GM18867 (cell line): ENCODE results near the gene NME5.
A peak's percentile ranks its signal among the peaks of the same experiment; 100 is the strongest.

Experiments
- ATAC-seq: cut with Tn5 transposase; IDR thresholded peaks from one replicate; pipeline ENCODE4 v1.9.1; 2021; ENCODE audit warnings: mild to moderate bottlenecking, moderate library complexity; ENCODE audit not compliant: unreplicated experiment

NME5 gene

DNA sequence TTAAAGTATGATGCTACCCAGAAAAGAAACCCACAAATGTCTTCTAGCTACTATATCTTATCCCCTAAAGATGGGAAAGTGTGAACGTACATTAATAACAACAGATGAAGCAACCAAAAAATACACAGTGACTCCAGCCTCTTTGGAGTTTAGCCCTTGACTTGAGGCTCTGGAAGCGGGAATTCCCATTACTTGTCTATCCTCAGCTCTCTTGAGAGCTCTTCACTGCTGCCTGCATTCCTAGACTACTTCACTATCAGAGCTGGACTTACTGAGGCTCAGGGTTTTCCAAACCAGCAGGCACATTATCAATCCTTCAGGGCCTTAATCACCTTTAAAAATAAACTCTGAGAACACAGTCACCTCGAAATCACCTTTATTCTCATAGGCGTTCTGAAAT lies 1.0 kb upstream of the NME5 start:
- no peak for ATAC-seq

DNA sequence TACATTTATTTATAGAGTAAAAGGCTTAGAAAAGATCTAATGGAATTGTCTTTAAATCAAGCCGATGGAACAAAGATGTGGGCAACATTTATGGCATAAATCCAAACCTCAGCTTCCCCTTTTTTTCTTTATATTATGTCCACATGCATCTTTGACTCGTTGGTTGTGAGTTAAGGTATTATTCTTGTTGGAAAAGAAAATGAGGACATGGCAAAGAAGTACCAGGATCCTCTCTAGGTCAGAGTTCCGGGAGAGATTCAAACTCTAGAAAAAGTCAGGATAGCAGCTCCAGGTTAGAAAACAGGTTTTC lies 508 bp upstream of the NME5 start:
- no peak for ATAC-seq

DNA sequence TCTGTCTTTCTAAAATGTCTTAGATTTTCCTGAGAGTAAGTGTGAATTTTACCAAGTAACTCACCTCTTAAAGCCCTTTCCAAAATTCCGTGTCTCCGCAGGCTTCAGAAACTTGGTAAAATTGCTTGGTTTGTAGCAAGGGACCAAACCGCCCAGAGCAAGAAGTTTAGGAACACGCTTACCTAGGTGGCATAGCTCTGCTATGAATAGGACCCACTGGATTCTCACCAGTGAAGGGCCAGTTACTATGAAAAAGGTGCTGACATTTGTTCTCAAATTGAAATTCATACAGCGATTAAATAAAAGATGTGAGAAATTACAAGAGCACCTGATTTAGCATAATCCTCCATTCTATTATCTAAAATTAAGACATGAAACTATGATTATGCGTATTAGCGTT lies 6.7 kb downstream of the NME5 start:
- no peak for ATAC-seq

DNA sequence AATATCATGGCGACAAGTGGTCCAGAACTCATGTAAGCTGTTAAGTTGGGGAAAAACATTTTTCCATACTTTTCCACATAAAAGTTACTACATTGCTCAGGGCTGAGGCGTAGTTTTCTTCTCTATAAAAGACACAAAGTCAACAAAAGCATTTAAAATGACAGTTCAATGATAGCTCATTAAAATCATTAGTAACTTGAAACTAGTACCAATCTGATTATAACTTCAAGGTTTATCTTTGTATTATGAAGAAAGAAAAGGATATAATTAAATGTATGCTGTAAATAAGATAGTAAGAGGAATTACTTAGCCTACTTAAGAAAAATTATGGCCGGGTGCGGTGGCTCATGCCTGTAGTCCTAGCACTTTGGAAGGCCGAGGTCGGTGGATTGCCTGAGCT lies 9.9 kb downstream of the NME5 start:
- no peak for ATAC-seq

DNA sequence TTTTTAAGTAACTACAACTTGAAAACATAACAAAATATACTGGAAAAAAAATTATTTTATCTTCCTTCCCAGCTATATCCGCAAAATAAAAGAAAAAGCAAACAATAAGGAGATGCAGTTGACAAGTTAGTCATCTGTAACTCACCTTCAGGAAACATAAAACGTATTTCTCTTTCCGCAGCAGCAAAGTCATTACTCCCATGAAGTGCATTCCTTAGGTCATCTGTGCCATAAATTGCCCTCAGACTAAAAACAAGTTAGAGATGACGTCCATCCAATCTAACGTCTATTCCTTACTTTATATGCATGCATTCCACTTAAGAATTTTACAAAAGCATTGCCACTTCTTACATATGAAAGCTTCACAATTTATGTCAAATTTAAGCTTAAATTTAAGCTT lies 10.9 kb downstream of the NME5 start:
- ATAC-seq: no peak

DNA sequence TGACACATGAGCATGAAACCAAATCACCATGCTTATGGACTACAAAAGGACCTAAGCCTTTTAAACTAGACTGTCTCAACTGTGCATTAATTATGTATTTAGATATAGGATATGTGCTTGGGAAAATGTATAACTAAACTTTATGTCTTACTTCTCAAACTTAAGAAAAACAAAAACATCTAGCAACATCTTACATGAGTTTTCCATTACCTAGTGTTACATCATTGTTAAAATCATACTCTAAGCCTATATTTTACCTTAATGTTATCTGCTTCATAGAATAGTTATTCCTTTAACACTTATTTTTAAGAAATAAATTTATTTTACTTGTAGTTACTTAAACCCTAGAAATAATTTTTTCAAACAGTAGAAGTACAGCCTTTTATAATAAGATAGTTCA lies 24.0 kb downstream of the NME5 start:
- no peak for ATAC-seq

DNA sequence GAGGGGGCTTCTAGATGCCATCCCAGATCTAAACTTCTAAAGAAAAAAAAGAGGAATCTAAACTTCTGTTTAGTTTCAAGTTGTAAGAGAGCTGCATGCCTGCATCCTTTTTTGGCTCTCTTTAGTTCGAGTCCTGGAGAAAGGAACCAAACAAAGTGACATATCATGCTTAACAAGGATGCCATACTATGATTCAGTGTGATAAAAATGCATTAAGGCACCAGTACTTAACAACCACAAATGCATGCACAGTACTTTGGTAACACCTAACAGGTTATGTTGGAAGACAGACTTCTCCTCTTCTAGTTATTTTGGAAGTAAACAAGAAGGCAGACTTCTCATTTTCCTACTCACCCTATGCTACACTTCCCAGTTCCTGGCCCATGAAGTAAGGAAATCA lies 27.3 kb downstream of the NME5 start:
- no peak for ATAC-seq

DNA sequence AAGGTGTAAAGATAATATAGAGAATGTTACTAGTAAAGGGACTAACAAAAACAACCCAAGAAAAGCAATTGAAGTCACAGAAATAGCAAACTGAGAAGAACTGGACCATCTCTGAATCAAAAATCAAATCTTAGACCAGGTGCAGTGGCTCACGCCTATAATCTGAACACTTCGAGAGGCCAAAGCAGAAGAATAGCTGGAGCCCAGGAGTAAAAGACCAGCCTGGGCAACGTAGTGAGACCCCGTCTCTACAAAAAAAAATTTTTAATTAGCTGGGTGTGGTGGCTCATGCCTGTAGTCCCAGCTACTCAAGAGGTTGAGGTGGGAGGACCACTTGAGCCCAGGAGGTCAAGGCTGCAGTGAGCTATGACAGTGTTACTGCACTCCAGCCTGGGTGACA lies 28.0 kb downstream of the NME5 start:
- no peak for ATAC-seq

DNA sequence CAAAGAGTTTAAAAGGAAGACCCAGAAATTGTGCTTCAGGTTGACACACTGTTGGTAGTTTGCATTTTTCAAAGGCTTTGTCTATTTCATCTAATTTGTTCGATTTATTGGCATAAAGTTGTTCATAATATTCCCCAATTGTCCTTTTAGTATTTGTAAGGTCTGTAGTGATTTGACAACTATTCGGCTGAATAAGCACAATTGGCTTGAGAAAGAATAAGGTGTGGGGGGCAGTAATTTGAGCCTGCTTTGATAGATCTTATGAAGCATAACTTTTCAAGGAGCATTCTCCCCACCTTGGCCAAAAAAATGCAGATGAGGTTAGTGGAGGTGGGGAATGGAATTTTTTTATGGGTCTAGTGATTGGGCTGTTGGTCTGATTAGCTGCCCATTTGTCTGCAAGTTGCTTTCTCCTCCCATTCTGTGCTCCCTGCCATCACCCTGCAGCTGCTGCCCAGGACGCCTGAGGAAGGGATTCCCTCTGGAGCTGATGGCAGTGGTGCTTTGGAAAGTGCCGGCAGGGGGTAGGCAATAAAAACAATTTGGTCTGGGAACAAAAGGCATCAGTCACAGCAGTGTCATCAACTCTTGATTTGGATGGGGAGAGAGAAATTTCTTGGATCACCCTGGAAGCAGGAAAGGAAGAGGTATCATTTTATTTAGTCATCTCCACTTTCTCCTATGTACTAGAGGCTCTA lies 28.8 kb downstream of the NME5 start:
- ATAC-seq: no peak

DNA sequence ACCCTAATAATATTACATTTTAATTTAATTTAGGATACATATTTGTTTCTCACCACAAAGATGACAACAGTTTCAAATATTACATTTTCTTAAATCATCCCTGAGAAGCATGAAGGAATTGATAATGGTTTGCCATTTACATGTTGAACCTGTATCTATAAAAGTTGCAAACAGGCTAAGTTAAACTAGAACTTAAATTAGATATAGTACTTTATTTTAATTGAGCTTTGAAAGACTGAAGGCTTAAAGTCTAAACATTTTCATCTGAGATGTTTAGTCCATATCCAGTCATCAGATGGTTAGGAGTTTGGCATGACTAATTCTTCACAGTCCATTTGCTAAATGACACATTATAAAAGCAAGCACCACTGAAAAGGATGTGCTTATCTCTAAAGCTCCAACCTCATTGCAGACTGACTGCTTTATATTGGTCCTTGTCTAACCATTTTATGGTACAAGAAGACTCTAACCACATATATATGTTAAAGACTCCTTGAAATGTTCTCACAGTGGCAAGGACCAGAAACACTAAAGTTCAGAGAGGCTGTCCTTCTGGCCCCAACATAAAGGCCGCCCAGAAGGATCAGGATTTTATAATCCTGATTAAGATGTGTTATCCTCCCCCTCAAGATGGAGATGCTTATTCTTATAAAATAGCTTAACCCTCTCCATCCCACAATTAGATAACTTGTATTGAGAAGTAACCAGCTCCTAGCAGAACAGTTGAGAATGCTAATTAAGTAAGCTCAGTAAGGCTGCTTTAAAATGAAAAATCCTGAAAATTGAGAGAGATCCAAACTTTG lies 29.6 kb downstream of the NME5 start:
- ATAC-seq: no peak

DNA sequence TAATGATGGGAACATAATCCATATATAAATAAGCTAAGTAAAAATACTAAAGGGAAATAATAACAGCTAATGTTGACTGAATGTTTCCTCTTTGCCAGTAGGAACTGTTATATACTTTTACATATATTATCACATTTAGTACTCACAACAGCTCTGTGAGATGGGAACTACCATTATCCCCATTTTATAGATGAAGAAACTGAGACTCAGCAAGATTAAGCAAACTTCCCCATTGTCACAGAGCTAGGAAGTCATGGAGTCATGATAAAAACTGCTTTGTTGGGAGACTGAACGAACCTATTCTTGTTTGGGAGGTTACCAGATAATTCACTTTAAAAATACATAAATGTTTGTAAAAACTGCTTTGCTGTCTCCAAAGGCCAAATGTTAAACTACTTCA lies 32.0 kb downstream of the NME5 start:
- no peak for ATAC-seq

DNA sequence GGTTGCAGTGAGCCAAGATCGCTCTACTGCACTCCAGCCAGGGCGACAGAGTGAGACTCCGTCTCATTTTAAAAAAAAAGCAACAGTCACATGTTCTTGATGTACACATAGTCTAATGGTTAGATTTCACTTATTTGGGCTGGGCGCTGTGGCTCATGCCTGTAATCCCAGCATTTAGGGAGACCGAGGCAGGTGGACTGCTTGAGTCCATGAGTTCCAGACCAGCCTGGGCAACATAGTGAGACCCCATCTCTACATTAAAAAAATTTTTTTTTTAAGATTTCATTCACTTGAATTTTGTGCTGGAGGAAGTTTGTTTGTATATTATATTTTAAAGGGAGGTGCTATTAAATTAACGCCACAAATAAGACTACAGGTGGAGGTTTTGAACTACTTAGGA lies 33.5 kb downstream of the NME5 start:
- no peak for ATAC-seq

DNA sequence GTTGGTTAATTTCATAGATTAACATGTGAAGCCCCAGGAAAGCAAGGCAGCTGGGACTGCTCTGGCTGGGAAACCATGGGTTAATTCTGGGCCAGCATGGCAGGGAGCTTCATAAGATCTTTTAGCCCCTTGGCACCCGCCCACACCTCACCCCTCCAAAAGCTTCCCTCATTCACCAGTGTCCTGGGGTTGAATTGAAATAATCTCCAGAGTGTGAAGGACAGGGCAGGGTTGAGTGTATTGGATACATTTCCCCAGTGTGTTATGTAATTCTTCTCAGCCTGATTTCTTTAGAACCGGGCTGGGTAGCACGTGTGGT lies 36.0 kb downstream of the NME5 start:
- no peak for ATAC-seq

DNA sequence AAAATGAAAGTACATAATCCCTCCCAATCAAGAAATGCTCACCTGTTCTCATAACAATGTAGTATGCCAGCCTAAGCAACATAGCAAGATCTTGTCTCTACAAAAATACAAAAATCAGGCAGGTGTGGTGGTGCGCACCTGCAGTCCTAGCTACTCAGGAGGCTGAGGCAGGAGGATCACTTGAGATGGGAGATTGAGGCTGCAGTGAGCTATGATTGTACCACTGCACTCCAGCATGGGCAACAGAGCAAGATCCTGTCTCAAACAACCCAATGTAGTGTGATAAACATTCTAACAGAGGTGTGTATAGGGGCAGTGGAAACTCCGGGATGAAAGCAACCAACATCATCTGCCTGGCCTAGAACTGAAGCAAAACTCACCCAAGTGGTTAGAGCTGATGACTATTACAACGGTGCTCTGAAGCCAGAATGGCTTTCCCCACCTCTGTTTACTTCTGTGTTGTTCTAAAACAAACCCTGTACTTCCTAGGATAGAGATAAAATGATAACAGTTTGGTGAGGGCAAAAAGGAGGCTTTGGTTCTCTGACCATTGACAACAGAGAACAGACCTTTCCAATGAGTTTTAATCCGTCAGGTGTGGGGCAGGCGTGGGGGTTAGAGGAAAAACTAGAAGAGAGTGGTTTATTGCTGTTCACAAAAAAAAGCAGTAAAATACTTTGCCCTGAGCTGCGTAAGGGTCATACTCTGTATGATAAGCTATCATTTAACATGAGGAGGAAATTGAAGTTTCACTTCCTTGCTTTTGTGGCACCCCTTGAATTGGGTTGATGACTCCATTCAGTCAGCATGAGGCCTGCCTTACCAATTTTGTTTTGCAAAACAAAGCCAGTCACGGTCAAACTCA lies 36.5 kb downstream of the NME5 start:
- ATAC-seq: peak; percentile 47

DNA sequence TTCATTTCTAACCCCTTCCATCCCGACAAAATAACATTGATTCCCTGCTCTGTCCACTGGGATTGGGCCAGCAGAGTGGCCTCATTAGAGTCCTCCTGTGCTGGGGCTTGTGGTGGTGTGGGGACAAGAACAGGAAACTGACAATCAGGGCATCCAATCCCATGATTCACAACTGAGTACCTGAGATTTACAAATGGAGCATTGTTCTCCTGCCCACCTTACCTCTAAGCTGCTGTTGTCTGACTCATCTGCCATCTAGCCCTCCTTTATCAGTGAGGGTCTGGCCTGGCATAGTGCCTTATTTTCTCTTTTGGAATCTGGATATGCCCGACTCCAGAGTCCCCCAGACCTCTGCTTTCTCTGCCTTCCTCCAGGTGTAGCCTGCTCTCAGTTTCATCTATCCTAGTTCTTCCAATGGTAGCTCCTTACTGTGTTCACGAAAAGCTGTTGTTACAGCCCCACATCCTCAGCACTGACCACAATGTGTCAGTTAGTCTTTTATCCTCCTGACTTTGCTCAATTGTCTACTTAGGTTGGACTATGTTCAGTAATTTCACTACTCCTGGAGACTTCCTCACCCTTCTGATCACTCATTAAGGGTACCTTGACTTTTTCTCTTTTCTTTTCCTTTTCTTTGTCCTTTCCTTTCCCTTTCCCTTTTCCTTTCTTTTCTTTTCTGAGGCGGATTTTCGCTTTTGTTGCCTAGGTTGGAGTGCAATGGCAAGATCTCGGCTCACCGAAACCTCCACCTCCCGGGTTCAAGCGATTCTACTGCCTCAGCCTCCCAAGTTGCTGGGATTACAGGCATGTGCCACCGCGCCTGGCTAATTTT lies 42.0 kb downstream of the NME5 start:
- ATAC-seq: no peak

DNA sequence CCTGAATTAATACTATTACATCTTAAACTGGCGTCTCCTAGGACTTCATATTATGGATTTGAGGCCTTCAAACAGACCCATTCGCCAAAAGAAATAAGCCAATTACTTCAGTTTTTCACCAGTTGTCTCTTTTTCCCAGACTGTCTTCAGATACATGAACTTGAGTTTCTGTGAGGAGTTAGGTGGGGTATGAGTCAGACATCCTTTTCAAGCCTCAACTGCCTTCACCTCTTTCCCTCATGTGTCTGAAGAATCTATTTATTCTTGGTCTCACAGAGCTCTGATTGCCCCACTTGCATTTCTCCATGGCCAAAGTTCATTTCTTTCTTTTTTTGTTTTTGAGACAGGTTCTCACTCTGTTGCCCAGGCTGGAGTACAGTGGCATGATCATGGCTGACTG lies 42.9 kb downstream of the NME5 start:
- ATAC-seq: no peak

DNA sequence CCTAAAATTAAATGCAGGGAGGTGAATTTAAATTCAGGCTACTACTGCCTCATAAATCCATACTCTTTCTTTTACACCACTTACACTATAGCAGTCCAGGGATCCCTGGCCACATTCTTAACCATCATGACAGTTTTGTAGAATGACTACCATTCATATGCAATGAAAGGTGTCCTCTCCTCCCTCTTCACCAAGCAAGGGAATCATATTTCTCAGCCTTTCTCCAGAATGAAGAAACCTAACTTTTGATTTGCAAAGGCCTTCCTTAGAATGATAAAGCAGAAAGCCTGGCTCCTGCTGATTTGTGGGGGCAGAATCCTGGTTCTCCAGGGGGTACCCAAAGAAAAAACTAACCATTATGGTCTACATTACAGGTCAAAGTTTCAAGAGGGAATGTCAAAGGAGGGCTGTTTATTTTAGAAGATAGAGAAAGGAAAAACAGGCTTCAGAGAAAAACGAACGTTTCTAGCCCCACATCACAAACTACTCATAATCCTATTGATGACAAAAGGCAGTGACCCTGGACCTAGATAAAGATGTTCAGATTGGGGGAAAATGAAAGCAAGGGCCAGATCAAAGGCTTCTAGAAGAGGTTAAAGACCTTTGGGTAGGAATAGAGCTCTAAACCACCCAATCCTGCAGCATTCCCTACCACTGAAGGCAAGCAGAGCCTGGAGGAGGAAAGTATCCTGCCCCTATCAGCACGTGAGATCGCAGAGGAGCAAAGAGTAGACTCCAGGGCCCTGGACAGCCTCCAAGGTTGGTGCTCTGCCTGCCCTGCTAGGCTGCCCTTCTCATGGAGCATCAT lies 43.9 kb downstream of the NME5 start:
- no peak for ATAC-seq

DNA sequence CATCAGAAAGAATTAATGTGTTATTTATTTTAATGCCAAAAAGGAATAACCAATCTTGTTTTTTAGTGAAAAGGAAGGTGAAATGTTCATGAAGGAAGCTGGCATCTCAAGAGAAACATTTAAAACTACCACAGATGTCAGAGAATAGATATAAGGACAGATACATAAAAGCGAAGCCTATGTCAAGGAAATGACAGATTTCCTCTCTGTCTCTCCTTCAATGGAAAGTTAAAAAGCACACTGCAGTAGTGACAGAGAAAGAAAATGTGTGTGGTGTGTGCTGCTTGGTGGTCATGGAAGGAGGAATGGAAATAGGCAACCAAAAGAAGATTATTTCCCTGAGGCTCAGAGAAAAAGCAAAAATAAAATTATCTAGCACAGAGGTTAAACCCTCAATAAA lies 46.2 kb downstream of the NME5 start:
- ATAC-seq: no peak

DNA sequence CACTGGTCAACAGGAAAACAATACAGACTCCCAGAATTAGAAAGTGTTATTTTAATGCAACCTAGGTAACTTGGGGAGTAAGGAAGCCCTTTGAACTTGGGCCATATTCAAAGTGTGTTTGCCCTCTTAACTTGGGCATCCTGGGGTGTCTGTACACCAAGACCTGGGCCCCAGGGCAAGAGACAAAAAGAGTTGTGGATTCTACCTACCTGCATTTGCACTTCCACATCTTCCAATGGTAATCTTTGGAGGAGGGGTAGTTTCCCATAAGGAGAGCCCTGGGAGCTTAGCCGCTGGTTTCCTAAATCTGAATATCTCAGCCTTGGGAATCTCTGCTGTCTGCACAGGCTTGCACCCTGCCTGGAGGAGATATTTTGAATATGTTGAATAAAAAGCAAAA lies 46.9 kb downstream of the NME5 start:
- ATAC-seq: no peak

DNA sequence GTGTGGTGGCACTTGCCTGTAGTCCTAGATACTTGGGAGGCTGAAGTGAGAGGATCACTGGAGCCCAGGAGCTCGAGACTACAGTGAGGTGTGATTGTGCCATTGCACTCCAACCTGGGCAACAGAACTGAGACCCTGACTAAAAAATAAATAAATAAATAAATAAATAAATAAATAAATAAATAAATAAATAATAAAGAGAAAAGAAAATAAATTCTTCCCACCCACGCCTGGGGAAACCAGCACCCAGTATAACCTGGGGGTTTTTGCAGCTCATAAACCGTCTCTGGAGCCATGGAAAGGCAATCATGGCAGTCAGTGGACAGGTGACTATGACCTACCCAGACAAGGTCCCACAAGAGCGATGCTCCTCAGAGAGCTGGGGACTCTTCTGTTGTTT lies 47.5 kb downstream of the NME5 start:
- no peak for ATAC-seq
